Activated CD8-positive, alpha-beta memory T cell treated with anti-CD3 and anti-CD28 coated beads, Interleukin-2, amount 50 U/mL, for 24 hours (primary cell): ENCODE data around the gene ZSWIM8.
"Not testable (repeated sequence)": the region's sequence is repeated elsewhere in the genome, so short reads cannot be mapped to it uniquely, and the experiment has no call there.

Source experiments
- DNase-seq: peaks from one replicate; pipeline ENCODE4 v3.0.0-alpha.2; 2020; ENCODE audit errors: extremely low read depth

ZSWIM8 gene

DNA sequence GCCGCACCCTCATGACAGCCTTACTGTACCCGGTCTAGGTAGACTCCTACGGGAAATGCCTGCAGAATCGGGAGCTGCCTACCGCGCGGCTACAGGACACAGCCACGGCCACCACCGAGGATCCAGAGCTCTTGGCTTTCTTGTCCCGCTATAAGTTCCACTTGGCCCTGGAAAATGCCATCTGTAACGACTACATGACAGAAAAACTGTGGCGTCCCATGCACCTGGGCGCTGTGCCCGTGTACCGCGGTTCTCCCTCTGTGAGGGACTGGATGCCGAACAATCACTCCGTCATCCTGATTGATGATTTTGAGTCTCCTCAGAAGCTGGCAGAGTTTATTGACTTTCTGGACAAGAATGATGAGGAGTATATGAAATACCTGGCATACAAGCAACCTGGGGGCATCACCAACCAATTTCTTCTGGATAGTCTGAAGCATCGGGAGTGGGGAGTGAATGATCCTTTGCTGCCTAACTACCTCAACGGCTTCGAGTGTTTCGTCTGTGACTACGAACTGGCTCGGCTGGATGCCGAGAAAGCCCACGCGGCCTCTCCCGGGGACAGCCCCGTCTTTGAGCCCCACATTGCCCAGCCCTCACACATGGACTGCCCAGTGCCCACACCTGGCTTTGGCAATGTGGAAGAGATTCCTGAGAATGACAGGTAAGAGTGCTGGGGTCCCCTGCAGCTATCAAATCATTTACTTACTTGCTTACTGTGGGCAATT, 12.1 kb upstream of the ZSWIM8 start:
- DNase-seq: no peak

DNA sequence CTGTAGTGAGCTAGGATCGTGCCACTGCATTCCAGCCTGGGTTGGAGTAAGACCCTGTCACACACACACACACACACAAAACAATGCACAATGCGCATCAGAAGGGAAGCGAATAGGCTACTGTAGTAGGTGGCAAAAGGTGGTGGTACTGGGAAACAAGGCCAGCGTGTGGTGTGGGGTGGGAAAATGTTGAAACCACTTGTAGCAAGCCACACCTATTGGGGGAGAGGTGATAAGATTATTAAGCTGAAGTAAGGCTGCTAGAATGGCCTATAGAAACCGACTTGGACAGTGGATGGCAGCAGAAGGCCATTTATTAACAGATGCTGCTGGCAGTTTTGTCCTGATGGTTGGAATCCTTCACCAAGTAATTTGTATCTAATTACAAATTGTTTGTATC, 10.8 kb upstream of the ZSWIM8 start:
- no peak for DNase-seq

DNA sequence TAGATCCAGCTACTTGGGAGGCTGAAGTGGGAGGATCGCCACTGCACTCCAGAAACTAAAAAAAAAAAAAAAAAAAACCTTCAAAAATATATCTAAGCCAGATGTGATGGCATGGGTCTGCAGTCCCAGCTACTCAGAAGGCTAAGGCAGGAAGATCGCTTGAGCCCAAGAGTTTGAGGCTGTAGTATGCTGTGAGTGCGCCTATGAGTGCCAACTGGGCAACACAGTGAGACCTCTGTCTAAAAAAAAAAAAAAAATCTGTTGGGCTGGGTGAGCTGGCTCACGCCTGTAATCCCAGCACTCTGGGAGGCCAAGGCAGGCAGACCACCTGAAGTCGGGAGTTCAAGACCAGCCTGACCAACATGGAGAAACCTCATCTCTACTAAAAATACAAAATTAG, 6.4 kb upstream of the ZSWIM8 start:
- DNase-seq: no peak

DNA sequence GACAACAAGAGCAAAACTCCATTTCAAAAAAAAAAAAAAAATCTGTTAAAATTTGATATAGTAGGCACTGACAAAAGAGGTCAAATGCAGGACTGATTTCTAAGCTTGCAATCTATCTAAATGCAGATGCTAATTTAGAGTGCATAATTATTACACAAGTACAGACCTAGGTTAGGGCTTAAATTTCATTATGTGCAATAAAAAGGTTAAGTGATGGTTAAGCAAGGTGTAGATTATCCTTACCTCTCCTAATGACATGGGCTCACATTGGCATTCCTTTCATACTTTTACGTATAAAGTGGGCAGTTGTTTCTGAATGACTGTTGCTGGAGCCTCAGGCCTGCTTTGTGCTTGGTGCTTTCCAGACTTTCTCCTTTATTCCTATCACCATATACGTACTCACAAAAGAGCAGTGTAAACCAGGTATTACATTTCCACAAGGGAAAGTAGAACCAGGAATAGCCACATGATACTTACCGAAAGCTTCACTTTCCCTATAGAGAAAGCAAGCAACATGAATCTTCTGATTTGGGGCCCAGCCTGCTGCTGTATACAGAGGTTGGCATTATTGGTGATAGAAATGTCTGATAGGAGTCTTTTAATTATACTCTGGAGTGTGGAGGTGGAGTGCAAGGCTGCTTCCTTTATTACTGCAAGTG, 5.7 kb upstream of the ZSWIM8 start:
- no peak for DNase-seq

DNA sequence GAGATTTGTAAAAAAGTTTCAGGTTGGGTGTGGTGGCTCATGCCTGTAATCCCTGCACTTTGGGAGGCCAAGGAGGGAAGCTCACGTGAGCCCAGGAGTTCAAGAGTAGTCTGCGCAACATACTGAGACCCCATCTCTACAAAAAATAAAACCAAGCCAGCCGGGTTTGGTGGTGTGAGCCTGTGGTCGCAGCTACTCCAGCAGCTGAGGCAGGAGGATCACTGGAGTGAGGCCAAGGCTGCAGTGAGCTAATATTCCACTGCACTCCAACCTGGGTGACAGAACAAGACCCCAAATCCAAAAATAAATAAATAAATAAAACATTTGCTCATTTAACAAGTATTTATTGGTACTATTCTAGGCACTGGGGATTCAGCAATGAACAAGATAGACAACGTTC, 5.1 kb upstream of the ZSWIM8 start:
- DNase-seq: no peak

DNA sequence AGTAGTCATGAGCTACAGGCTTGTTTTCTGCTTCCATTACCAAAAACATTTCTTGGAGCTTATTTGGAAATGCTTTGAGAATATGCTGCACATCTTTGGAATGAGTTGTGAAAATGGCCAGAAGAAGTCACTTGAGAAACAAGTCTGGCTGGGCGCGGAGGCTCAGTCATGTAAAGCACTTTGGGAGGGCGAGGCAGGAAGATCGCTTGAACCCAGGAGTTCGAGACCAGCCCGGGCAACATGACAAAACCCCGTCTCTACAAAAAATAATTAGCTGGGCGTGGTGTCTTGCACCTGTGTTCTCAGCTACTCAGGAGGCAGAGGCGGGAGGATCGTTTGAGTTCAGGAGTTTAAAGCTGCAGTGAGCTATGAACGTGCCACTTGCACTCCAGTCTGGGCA, 4.4 kb upstream of the ZSWIM8 start:
- DNase-seq: no peak

DNA sequence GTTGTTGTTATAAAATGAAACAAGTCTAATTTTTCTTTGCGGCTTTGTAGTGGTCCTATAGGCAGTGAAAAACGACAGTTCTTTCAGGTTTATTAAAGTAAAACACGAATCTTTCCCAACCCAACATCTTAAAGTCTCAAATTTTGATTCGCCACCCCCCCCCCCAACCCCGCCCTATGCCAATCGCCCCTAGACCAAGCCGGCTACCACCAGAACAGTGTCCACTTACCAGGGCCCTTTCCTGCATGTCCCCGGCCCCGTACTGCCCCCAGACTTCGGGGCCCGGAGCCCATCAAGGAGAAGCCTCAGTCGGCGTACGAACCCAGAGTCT, 3.9 kb upstream of the ZSWIM8 start:
- no peak for DNase-seq

DNA sequence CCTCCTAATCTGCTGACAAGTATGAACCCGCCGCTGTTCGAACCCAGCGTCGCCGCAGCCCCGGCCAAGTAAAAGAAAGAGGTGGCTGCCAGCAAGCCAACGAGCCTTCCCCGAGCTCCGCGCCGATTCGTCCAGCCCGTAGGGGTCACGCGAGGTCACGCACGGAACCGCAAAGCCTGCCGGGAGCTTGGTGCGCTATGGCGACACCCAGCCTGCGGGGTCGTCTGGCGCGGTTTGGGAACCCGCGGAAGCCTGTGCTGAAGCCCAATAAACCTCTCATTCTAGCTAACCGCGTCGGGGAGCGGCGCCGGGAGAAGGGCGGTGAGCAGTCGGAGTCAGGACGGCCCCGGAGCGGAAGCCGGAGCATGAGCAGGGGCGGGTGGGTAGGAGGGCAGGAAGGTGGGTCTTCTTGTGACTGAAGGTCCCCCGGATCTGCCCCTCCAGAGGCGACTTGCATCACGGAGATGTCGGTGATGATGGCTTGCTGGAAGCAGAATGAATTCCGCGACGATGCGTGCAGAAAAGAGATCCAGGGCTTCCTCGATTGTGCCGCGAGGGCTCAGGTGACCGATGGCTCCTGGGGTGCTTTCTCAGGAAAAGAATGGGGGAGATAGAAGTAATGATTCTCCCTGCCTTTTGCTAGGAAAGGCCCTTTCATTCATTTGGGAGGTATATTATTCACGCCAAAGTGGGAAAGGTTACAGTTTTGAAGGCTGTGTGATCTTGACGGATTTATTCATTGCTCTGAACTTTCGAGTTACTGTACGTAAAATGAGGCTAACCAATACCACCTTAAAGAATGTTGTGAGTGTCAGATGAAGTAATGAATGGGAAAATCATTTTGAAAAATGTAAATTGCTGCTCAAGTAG, 3.3 kb upstream of the ZSWIM8 start, which contains the start of gene CHCHD1:
Gene CHCHD1, plus strand, starts transcription at position 170 of the 870 bp plus-strand sequence. Its CDS starts 28 bp downstream, at position 198.
- peak; percentile 83 for DNase-seq

DNA sequence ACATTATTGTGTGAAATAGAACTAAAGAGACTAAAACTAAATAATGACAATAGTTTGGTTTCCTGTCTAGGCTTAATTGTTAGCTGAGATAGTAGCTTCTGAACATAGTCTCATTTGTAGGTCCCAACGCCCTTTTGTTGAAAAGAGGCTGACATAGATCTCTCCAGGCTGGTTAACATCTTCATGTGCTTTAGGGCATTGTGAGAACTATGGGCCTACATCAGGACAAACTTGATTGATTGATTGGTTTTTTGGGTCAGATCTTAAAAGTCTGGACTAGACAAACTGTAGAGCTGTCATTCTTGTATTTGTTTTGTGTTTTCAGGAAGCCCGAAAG, 2.7 kb upstream of the ZSWIM8 start:
- no peak for DNase-seq

DNA sequence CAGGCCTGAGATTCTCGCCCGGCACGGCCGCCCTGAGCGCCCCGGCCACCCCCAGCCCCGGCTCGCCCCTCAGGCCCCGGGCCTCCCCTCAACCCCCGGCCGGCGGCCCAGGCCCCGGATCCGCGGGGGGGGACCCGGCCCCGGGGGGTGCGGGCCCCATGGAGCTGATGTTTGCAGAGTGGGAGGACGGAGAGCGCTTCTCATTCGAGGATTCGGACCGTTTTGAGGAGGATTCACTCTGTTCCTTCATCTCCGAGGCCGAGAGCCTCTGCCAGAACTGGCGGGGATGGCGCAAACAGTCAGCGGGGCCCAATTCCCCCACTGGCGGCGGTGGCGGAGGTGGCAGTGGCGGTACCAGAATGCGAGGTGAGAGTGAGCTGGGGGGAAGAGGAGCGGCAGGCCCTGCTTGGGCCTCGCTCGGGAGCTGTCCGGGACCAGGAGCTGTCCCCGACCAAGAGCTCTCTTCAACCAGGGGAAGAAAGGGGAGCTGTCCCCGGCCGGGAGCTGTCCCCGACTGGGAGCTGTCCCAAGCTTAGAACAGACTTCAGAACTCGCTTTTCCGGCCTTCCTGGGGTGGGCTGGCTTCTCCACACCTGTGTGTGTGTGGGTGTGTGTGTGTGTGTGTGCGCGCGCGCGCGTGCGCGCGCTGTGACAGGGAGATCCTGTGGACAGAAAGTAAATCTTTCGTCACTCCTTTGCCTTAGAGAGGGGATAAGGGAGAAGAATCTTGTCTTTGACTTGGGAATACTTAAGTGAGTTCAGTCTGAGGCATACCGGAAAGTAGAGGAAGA, 510 bp downstream of the ZSWIM8 start:
- DNase-seq: no peak

DNA sequence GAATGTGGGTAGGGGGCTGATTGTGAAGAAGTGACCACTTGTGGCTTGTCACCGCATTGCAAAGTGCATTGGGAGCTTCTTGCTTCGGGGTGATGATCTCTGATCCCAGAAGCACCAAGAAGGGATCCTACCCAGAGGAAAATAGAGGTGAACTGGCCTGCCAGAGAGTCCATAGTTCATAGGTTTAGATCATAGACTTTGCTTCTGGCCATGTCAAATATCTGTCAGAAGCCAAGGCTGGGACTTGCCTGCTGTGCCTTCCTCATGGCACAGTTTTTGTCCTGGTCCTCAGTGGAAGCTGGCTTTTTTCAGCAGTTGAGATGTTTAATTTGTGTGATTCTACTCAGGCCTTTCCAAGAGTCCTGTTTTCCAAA, 1.1 kb downstream of the ZSWIM8 start:
- no peak for DNase-seq

DNA sequence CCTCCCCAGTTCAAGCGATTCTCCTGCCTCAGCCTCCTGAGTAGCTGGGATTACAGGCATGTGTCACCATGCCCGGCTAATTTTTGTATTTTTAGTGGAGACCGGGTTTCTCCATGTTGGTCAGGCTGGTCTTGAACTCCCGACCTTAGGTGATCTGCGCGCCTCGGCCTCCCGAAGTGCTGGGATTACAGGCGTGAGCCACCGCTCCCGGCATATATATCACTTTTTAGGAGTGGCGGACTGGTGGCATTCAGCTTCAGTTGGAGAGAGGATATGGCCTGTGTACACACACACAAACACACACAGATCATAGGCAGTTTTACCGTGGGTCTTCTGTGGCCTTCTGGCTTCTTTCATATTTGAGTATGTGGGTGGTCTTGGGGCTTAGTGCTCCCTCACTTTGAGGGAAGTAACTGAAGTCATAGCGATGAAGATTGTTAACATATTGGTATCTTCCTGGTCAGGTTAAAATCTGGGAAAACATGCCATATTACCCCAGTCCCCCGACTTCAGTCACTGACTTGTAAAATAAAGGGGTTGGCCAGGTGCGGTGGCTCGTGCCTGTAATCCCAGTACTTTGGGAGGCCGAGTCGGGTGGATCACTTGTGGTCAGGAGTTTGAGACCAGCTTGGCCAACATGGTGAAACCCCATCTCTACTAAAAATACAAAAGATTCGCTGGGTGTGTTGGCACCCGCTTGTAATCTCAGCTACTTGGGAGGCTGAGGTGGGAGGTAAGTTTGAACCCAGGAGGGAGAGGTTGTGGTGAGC, 1.8 kb downstream of the ZSWIM8 start:
- not testable (repeated sequence) for DNase-seq

DNA sequence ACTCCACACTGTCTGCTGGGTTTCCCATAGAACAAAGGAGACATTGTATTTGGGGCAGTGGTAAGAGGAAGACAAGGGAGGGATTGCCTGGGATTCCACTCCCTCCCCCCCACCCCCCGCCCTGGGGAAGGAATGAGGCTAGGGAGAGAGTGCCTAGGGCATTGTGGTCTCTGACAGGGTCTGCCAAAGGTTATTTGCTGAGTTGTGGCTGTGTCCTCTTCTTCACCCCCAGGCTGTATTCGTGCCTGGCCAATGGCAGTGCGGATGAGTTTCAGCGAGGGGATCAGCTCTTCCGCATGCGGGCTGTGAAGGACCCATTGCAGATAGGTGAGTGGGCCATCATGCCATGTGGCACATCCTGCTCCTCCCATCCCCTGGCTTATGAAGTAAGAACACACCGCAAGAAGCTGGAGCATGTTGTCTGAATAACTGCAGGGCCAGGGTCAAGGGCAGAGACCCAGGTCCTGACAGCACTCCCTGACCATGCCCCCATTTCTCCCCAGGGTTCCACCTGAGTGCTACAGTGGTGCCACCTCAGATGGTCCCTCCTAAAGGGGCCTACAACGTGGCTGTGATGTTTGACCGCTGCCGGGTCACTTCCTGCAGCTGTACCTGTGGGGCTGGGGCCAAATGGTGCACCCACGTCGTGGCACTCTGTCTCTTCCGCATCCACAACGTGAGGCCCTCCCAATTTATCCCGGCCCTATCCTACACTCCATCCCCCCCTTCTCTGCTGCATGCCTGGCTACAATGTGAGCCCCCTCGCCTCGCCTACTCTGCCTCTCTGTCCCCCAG, 3.7 kb downstream of the ZSWIM8 start:
- no peak for DNase-seq

DNA sequence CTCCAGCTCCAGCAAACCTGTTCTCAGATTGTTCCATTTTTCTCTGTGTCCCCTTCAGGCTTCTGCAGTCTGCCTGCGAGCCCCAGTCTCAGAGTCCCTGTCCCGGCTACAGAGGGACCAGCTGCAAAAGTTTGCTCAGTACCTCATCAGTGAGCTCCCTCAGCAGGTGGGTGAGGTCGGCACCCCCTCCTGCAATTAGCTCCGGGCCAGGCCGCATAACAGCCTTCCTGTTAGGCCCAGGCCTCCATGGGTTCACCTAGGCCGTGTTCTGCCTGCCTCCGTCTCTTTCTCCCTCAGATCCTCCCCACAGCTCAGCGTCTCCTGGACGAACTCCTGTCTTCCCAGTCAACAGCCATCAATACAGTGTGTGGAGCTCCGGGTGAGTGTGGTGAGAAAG, 4.3 kb downstream of the ZSWIM8 start:
- DNase-seq: no peak

DNA sequence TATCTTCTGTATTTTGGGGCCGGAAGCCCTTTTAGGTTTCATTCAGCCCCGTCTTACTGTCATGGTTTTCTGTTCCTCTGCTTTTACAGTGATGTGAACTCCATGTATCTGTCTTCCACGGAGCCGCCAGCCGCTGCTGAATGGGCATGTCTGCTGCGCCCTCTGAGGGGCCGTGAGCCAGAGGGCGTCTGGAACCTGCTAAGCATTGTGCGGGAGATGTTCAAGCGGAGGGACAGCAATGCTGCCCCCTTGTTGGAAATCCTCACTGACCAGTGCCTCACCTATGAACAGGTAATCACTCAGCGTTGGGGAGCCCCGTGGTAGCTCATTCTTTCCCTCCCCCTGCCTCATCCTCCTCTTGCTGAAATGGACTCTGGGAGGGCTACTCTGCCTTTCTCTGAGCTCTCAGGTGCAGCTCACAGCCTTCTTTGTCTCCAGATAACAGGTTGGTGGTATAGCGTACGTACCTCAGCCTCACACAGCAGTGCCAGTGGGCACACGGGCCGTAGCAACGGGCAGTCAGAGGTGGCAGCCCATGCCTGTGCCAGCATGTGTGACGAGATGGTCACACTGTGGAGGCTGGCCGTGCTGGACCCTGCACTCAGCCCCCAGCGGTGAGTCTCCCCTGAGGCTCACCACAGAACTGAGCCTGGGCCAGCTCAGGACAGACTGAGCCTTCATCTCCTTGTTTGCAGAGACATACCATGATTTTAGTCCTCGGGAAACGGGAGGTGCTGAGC, 5.7 kb downstream of the ZSWIM8 start:
- no peak for DNase-seq

DNA sequence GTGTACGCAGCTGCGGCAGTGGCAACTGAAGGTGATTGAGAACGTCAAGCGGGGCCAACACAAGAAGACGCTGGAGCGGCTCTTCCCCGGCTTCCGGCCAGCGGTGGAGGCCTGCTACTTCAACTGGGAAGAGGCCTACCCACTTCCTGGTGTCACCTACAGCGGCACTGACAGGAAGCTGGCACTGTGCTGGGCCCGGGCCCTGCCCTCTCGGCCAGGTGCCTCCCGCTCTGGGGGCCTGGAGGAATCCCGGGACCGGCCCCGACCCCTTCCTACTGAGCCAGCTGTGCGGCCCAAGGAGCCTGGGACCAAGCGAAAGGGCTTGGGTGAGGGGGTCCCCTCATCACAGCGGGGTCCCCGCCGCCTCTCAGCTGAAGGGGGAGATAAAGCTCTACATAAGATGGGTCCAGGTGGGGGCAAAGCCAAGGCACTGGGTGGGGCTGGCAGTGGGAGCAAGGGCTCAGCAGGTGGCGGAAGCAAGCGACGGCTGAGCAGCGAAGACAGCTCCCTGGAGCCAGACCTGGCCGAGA, 6.5 kb downstream of the ZSWIM8 start:
- DNase-seq: no peak

DNA sequence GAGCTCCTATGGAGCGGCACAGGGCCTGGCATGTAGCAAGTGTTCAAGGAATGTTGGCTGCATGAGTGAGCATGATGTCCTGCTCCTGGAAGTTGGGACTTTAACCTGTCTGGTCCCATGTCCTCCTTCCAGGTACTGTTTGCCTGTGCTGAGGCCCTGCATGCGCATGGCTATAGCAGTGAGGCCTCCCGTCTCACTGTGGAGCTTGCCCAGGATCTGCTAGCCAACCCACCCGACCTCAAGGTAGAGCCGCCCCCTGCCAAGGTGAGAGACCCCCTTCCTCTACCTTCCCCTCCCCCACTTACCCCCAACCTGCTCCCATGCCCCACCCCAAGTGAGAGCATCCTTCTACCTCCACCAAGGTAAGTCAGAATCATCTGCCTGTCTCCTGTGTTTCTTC, 8.1 kb downstream of the ZSWIM8 start:
- no peak for DNase-seq

DNA sequence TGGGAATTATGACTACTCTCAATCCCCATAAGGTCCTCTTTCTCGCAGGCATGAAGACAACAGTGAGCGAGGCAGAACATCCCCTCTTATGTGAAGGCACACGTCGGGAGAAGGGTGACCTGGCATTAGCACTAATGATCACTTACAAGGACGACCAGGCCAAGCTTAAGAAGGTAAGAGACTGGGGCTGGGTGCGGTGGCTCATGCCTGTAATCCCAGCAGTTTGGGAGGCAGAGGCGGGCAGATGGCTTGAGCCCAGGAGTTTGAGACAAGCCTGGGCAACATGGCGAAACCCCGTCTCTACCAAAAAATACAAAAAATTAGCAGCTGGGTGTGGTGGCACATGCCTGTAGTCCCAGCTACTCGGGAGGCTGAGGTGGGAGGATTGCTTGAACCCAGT, 10.1 kb downstream of the ZSWIM8 start:
- not testable (repeated sequence) for DNase-seq

DNA sequence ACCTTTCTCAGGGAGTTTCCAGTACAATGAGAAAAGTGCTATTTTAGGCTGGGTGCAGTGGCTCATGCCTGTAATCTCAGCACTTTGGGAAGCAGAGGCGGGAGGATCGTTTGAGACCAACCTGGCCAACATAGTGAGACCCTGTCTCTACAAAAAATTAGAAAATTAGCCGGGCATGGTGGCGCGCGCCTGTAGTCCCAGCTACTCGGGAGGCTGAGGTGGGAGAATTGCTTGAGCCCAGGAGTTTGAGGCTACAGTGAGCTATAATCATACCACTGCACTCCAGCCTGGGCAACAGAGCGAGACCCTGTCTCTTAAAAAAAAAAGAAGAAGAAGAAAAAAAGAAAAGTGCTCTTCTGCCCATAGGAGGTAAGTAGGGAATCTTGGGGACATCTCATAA, 10.6 kb downstream of the ZSWIM8 start:
- DNase-seq: not testable (repeated sequence)

DNA sequence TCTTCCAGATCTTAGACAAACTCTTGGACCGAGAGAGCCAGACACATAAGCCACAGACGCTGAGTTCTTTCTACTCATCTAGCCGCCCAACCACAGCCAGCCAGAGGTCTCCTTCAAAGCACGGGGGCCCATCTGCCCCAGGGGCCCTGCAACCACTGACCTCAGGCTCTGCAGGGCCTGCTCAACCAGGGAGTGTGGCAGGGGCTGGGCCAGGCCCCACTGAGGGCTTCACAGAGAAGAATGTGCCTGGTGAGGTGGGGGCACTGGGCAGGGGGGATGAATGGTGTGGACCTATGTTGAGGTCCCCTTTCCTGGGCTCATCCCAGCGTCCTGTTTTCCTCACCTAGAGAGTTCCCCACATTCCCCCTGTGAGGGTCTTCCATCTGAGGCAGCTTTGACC, 11.4 kb downstream of the ZSWIM8 start:
- DNase-seq: no peak
